Measurements from ENCODE around the gene ABL2. TPM values are rescaled to one million over a fixed set of nuclear protein-coding genes. Genes with fewer than 3 reads are reported as not detected.

ABL2 gene
- total RNA-seq, 1 experiment from 2014 or later, result 14.1 TPM

GRCh38 chr1:179094818-179095217 is 134.7 kb downstream of the ABL2 start:
- no peak for DNase-seq (ENCODE audit: low read depth)

DNA sequence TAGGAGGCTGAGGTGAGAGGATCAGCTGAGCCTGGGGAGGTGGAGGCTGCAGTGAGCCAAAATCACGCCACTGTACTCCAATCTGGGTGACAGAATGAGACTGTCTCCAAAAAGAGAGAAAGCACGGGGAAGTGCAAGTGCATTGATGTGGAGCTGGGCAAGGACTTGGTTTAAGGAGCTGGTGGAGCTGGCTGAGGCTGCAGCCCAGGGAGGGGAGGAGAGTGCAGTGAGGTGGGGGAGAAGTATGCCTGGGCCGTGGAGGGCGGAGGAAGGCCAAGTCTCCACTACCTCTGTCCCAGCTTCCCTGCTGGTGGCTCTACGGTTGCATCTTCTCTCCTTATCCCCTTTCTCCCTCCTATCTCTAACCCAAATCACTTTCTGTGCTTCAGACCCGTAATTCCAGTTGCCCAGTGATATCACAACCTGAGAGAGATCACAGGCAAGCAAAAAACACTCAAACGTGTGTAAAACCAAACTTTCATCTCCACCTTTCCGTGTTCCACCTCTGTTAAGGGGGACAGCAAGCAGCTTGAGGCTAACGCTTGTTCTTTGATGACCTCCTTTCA is 136.5 kb downstream of the ABL2 start:
- DNase-seq (ENCODE audit: low read depth), result no peak

DNA sequence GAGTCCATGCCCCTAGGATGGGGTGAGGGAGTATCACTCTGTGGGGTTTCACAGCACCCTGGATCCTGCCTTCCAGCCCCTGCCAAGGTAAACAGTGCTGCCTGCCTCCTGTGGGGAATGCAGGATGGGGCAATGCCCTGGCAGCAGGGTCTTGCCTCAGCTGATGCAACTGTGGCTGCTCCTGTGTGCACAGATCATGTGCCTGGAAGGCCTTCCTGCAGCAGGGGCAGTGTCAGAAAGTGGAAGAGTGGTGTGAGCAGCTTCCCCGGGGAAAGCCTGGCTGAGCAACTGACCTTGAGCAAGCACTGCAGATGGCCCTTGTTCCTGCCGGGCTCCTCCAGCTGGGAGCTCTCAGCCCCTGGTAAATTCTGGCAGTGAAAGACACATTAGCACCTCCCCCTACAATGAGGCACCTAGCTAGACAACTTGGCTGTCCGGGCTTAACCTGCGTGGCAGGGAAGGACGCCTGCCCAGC is 137.7 kb downstream of the ABL2 start:
- DNase-seq (ENCODE audit: low read depth), result peak; percentile 11

GRCh38 chr1:179090923-179091322 is 138.6 kb downstream of the ABL2 start:
- no peak for DNase-seq (ENCODE audit: low read depth)

GRCh38 chr1:179090522-179090921 is 139.0 kb downstream of the ABL2 start:
- no peak for DNase-seq (ENCODE audit: low read depth)

GRCh38 chr1:179089827-179090482 is 139.5 kb downstream of the ABL2 start:
- DNase-seq (ENCODE audit: low read depth), result no peak

- no peak for DNase-seq (ENCODE audit: low read depth)
Measured at GRCh38 chr1:179087665-179088064, 141.8 kb downstream of the ABL2 start.

DNA sequence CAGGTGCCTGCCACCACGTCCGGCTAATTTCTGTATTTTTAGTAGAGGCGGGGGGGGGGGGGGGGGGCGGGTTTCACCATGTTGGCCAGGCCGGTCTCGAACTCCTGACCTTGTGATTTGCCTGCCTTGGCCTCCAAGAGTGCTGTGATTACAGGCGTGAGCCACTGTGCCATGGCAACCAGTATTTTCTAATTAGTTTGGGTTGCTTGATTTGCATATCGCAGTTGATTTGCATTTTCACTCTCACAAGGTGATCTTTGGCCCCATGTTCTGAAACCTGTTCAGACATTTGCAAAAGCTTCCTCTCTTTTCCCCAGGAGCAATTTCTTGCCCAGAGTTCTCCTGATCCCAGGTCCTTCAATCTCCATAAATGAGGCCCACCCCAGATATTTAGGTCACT is 145.9 kb downstream of the ABL2 start:
- no peak for DNase-seq (ENCODE audit: low read depth)

GRCh38 chr1:179082999-179083335 is 146.5 kb downstream of the ABL2 start:
- DNase-seq (ENCODE audit: low read depth), result no peak

DNA sequence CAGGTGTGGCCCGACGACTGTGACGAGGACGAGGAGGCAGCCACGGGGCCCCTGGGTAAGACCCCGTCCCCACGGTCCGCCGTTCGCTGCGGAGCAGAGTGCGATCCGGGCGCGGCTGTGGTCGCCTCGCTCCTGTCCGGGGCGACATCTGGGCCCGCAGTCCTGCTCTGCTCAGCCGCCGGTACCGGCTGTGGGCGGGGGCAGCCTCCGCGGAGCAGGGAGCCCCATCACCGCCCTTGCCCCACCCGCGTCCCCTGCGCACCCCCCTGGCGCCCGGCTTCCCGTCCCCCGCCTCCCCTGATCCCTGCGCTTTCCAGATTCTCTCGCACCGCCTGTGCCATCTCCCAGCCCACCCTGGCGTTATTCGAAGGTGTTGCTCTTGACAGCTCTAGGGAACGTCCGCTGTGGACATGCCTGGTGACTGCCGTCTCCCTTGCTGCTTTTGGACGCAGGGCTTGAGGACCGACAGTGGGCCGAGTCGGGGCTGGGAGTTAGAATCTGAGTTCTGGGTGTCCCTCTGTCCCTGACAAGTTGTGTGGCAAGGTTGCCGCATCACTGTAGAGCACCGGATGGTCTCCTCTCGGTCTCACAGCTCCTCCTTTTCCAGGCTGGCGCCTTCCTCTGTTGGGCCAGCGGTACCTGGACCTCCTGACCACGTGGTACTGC is 147.0 kb downstream of the ABL2 start:
- peak; percentile 30 for DNase-seq (ENCODE audit: low read depth)

GRCh38 chr1:179081687-179082332 is 147.7 kb downstream of the ABL2 start, which contains the start of gene TOR3A:
TSS of gene TOR3A (plus strand) at chr1:179082070. CDS start at chr1:179082129, 59 bp downstream.
- peak; percentile 84 for DNase-seq (ENCODE audit: low read depth)

DNA sequence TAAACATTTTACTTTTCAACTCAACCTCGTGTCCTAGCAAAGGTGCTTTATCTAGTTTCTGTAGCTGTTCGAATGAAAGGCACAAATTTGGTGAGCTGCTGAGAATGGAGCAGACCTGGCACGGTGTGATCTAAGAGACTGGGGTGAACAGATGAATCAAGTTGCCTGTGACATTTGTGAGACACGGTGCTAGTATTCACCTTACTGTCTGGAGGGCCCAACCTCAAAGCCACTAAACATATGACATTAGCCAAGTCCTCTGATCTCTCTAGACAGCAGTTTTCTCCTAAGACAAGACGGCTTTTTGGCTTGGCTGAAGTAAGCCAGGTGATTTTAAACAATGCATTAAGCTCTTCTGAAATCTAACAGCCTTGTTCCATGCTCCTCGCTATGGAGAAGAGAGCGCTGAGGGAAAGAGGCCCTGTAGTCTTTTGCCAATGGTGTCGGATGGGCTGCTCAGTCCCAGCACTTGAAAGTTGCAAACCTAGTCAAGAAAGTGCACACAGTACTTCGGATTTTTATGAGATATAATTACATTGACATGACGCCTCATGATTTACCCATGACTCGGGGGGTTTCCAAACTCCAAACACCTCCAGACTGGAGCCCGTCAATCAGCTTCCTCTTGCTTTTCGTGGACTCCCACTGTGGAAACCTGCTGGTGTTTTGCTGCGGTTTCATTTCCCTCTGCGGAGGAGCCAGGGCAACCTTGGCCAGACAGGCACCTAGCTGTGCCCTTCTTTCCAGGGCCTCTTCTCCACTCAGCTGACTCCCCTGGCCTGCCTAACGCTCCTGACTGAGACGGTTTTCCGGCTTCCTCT is 148.4 kb downstream of the ABL2 start:
- no peak for DNase-seq (ENCODE audit: low read depth)

- DNase-seq (ENCODE audit: low read depth), result peak; percentile 75
Measured at GRCh38 chr1:179079113-179079761, 150.2 kb downstream of the ABL2 start.

DNA sequence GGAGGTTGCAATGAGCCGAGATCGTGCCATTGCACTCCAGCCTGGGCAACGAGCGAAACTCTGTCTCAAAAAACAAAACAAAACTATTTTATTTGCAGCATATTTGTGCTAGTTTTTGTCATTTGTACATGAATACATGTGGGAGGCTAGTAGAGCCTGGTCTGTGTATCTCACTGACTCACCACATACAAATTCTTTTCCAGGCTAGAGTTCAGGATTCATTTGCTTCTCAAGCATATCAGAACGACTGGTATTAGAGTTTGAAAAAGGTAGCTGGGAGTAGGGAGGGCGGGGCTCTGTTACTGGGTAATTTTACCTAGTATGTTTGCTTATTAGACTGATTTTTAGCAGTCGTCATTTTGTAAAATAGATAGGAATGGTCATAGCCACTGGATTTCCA is 152.1 kb downstream of the ABL2 start:
- no peak for DNase-seq (ENCODE audit: low read depth)

- DNase-seq (ENCODE audit: low read depth), result no peak
Measured at GRCh38 chr1:179066471-179066870, 163.0 kb downstream of the ABL2 start.

GRCh38 chr1:179061360-179062282 is 167.9 kb downstream of the ABL2 start:
- DNase-seq (ENCODE audit: low read depth), result peak; percentile 15

- peak; percentile 19 for DNase-seq (ENCODE audit: low read depth)
Measured at GRCh38 chr1:179058487-179059483, 170.7 kb downstream of the ABL2 start.

GRCh38 chr1:179055937-179056336 is 173.5 kb downstream of the ABL2 start:
- no peak for DNase-seq (ENCODE audit: low read depth)

DNA sequence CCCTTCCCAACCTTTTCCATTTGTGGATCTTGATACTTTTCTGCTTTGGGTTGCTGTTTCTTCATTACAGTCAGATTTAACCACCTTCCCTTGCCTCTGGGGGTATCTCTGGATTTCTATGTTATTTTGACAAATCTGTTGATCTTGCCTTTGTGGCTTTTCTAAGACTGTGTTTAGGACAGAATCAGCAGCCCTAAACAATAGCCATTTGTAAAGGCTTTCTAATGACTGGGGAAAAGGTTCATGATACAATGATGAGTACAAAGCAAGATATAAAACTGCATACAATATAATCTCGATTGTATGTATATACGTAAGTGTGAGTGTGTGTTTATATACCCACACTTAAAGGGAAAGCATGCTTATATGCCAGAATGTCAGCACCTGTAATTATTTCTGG is 176.0 kb downstream of the ABL2 start:
- DNase-seq (ENCODE audit: low read depth), result no peak

Data from RPMI7951 (cell line).